Right lobe of liver (tissue), 6 donors: ENCODE measurements around the gene MMP10. TPM values are rescaled to one million over a fixed set of nuclear protein-coding genes. Genes with fewer than 3 reads are reported as not detected.

ENCODE experiments used
- ATAC-seq, 4 donors: fragments of 200-7000 bp; cut with Tn5 transposase; one replicate each; pipeline ENCODE4 v1.9.1; 2020; ENCODE audit warnings: mild to moderate bottlenecking in 4 of 4, moderate library complexity in 4 of 4
- DNase-seq, 3 donors: peaks; one replicate each; pipeline ENCODE4 v3.0.0-alpha.2; 2020
- H3K27ac ChIP-seq, 3 donors: fragments of 200-600 bp; one replicate each; pipeline ENCODE4 v1.8.0; 2022
- H3K27me3 ChIP-seq, 2 donors: fragments of 200-600 bp; one replicate each; pipeline ENCODE4 v1.8.0; 2022
- H3K36me3 ChIP-seq, 4 donors: fragments of 200-600 bp; sonication (generic) in 1 of 4; one replicate each; pipeline versions ENCODE4 v1.5.1 to v1.8.0; 2017 to 2022; ENCODE audit warnings: control low read depth in 1 of 4
- H3K4me1 ChIP-seq, 4 donors: fragments of 200-600 bp; sonication (generic) in 1 of 4; one replicate each; pipeline versions ENCODE4 v1.5.1 to v1.8.0; 2017 to 2022; ENCODE audit warnings: control low read depth in 1 of 4
- H3K4me3 ChIP-seq, 3 donors: fragments of 200-600 bp; one replicate each; pipeline ENCODE4 v1.8.0; 2022
- H3K9me3 ChIP-seq, 4 donors: fragments of 200-600 bp; sonication (generic) in 1 of 4; one replicate each; pipeline versions ENCODE4 v1.5.1 to v1.8.0; 2017 to 2022; ENCODE audit warnings: control low read depth in 1 of 4
- POLR2A ChIP-seq: fragments of 450-650 bp; IDR thresholded peaks from one replicate; pipeline ENCODE4 v1.6.1; 2017; ENCODE audit warnings: antibody characterized with exemption, mild to moderate bottlenecking
- WGBS: methylation state at CpG from one replicate; pipeline ENCODE4 v1.1.6; 2018; ENCODE audit warnings: low coverage, low lambda C conversion rate; ENCODE audit not compliant: insufficient coverage; ENCODE audit errors: missing lambda C conversion rate; 5-methylcytosine and 5-hydroxymethylcytosine counted together
- intact Hi-C, 2 donors: fragments of 100-400 bp; cut with DNase I; formaldehyde crosslinking; loops; one replicate each; pipeline versions ENCODE4 v1.11.2 to v1.14.1; 2022
- total RNA-seq, 6 experiments: library from RNA; depleted of rRNA in 2 of 6; stranded (reverse); fragments of >200 nt in 2 of 6; fragmentation: NEBNext Ultra II Directional in 3 of 6; extraction: Animal tissue kit (Norgen Biotek cat#: 25700) in 3 of 6; gene quantifications; one replicate each; pipeline versions ENCODE4 v1.1.0 to v1.2.4, GENCODE V29; 2016 to 2023
- TF ChIP-seq, protein P1 (sequence below), 4 donors: fragments of 200-600 bp in 3 of 4; fragments of 450-650 bp in 1 of 4; IDR thresholded peaks; one replicate each; pipeline versions ENCODE4 v1.5.1 to v1.8.0; 2016 to 2022; ENCODE audit warnings: antibody characterized with exemption in 4 of 4, mild to moderate bottlenecking in 2 of 4
- donor health status: DM: no; HTN: yes; CAD: no.
- donor health status: DM: no; HTN: no; CAD: no.
- donor health status: DM: no; HTN: no; CAD: no.
- donor health status: DM: no; HTN: yes; CAD: no.
- donor health status: DM: no; HTN: yes; CAD: no.

MMP10 gene
- total RNA-seq, 6 experiments from 2014 or later: 0.35 TPM; not detected in 5

DNA sequence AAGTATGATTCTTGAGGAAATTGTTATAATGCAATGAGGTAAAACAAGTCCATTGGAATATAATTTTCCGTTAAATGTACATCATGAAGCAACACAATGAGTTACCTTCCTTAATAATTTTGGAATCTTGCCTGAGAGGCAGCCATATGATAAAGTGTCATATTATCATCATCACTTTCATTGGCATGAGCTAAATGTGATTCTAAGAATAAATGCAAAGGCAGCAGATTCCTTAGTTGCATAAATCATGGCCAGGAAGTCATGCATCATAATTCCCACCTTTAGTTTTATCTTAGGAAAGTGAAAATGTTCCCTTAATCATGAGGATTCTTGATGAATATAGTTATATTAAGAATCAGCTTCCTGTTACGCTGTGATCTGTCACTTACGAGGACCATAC lies 31.8 kb upstream of the MMP10 start:
- no peak overlapping the region for H3K27ac ChIP-seq
- ATAC-seq (no peak), DNase-seq (no peak)
- intact Hi-C loops: no loop called here
- no peaks in the 10 kb centered on the region for H3K9me3 ChIP-seq
- H3K36me3 ChIP-seq: no peaks in the 10 kb centered on the region
- WGBS: 63% methylated on average over 3 of the region's 3 CpGs
- H3K4me3 ChIP-seq: no peak overlapping the region
- no peaks in the 10 kb centered on the region for H3K4me1 ChIP-seq
- TF ChIP-seq, protein P1, sequence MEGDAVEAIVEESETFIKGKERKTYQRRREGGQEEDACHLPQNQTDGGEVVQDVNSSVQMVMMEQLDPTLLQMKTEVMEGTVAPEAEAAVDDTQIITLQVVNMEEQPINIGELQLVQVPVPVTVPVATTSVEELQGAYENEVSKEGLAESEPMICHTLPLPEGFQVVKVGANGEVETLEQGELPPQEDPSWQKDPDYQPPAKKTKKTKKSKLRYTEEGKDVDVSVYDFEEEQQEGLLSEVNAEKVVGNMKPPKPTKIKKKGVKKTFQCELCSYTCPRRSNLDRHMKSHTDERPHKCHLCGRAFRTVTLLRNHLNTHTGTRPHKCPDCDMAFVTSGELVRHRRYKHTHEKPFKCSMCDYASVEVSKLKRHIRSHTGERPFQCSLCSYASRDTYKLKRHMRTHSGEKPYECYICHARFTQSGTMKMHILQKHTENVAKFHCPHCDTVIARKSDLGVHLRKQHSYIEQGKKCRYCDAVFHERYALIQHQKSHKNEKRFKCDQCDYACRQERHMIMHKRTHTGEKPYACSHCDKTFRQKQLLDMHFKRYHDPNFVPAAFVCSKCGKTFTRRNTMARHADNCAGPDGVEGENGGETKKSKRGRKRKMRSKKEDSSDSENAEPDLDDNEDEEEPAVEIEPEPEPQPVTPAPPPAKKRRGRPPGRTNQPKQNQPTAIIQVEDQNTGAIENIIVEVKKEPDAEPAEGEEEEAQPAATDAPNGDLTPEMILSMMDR (IDR thresholded peaks at IDR 0.05): no peak
- no peak for TF ChIP-seq POLR2A
- H3K27me3 ChIP-seq: no peaks in the 10 kb centered on the region

DNA sequence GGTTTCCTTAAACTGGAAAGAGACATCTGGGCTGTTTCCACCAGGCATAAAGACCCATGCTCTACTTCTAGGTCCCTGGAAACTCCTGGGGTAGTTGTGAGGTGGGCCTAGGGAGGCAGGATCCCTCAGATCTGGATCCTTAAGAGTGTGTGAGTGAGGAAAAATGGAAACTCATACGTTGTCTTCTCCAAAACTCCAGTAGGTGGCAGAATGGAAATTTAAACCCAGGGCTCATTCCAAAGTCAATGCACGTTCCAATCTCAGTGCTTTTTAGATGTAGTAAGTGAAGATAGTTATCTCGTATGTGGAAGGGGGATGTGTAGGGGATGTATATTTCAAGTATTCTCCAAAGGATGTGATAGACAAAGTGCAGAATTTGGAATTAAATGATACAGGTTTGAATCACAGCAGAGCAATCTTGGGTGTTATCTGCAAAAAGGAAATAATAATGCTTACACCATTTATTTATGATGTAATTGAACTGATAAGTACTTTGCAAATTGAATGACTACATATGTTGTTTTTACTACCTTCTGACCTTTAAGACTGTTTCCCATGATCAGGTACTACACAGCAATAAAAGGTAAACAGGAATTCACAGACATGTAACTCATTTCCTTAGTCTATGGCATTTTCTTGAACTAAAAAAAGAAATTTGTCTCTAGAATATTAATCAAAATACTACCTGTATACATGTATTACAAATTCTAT lies 30.7 kb upstream of the MMP10 start:
- Histone ChIP-seq H3K36me3 (no peaks in the 10 kb centered on the region), H3K9me3 (no peaks in the 10 kb centered on the region), H3K27me3 (no peaks in the 10 kb centered on the region), H3K4me1 (no peaks in the 10 kb centered on the region), H3K27ac (no peak overlapping the region), H3K4me3 (no peak overlapping the region)
- no peak for TF ChIP-seq POLR2A
- TF ChIP-seq, protein P1 (IDR thresholded peaks at IDR 0.05): peak in 3 of 4 donors; percentile 27 to 39 (median 31)
- DNase-seq (no peak), ATAC-seq (peak in 3 of 4 donors; percentile 46 to 55 (median 53))
- intact Hi-C loops: no loop called here
- WGBS: 0% methylated on average over 3 of the region's 3 CpGs

DNA sequence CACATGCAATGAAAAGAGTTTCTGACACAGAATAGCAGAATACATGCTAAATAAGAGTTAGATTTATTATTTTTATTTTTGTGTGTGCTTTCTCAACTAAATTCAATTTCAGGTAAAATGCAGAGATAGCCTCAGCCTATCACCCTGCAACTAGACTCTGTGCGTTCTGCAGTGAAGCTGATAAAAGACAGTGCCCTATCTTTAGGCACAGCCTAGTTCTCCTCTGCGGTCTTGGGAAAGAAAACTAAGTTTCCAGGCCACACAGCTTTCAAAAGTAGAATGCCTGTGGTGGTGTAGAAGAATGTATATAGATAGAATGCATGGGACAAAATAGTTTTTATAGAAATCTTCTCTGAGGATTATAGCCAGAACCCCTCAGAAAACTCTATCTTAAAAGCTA lies 29.5 kb upstream of the MMP10 start:
- 51% methylated on average over 2 of the region's 2 CpGs for WGBS
- no peak for DNase-seq
- H3K9me3 ChIP-seq: no peaks in the 10 kb centered on the region
- no peak for ATAC-seq
- no peak overlapping the region for H3K4me3 ChIP-seq
- TF ChIP-seq, protein P1 (IDR thresholded peaks at IDR 0.05): no peak
- no peak for TF ChIP-seq POLR2A
- H3K27ac ChIP-seq: no peak overlapping the region
- intact Hi-C loops: no loop called here
- no peaks in the 10 kb centered on the region for H3K36me3 ChIP-seq
- H3K27me3 ChIP-seq: no peaks in the 10 kb centered on the region
- H3K4me1 ChIP-seq: no peaks in the 10 kb centered on the region

DNA sequence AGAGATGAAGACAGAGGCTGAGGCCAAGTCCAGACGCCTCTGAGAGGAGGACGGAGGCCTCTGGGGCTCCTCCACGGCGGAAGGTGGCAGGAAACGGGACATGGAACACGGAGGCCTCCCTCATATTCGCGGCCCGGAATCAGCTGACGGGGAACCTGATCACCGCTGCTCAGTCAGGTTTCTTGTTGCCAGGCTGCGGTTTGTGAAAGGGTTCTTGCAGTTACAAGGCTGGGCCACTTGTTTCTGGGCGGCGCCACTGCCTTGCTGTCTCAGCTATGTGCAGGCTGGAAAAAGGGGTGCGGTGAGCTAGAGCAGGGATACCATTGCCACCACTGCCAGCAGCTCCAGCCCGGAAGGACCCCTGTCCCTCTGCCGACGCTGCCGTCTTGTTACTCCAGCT lies 27.5 kb upstream of the MMP10 start:
- 41% methylated on average over 15 of the region's 19 CpGs for WGBS
- TF ChIP-seq, protein P1 (IDR thresholded peaks at IDR 0.05): peak in 2 of 4 donors; percentile 15 to 27
- no peak for TF ChIP-seq POLR2A
- Histone ChIP-seq H3K27me3 (no peaks in the 10 kb centered on the region), H3K4me3 (no peak overlapping the region), H3K36me3 (no peaks in the 10 kb centered on the region), H3K4me1 (no peaks in the 10 kb centered on the region), H3K9me3 (no peaks in the 10 kb centered on the region), H3K27ac (no peak overlapping the region)
- ATAC-seq: peak; percentile 36 to 58 (median 52)
- peak in 1 of 3 donors; percentile 23 for DNase-seq
- intact Hi-C loops: no loop called here
